WTC11 (cell line): ENCODE data around the gene GRM5.
"Not testable (repeated sequence)": the region's sequence is repeated elsewhere in the genome, so short reads cannot be mapped to it uniquely, and the experiment has no call there.

Source experiments
- CREM ChIP-seq: sonication (generic); formaldehyde crosslinking; IDR thresholded peaks from 2 replicates; pipeline ENCODE4 v1.8.1; 2022; ENCODE audit warnings: mild to moderate bottlenecking, missing genetic modification reagents, moderate library complexity
- ESRRA ChIP-seq: sonication (generic); formaldehyde crosslinking; IDR thresholded peaks from 2 replicates; pipeline ENCODE4 v1.8.1; 2022; ENCODE audit warnings: mild to moderate bottlenecking, missing genetic modification reagents, borderline replicate concordance
- FOXJ3 ChIP-seq: sonication (generic); formaldehyde crosslinking; IDR thresholded peaks from 2 replicates; pipeline ENCODE4 v1.9.0; 2021; ENCODE audit warnings: missing genetic modification reagents, mild to moderate bottlenecking, borderline replicate concordance
- MAX ChIP-seq: sonication (generic); formaldehyde crosslinking; IDR thresholded peaks from 2 replicates; pipeline ENCODE4 v1.8.0; 2022; ENCODE audit warnings: mild to moderate bottlenecking, missing genetic modification reagents
- NFE2L1 ChIP-seq: sonication (generic); formaldehyde crosslinking; IDR thresholded peaks from 2 replicates; pipeline ENCODE4 v1.8.1; 2023; ENCODE audit warnings: missing genetic modification reagents
- NR3C1 ChIP-seq: sonication (generic); formaldehyde crosslinking; conservative IDR thresholded peaks from 2 replicates; pipeline ENCODE4 v1.8.1; 2023; ENCODE audit warnings: low read depth, mild to moderate bottlenecking, missing genetic modification reagents
- ZNF121 ChIP-seq: sonication (generic); formaldehyde crosslinking; IDR thresholded peaks from 2 replicates; pipeline ENCODE4 v1.8.0; 2023; ENCODE audit warnings: missing genetic modification reagents
- TF ChIP-seq, protein P1 (sequence below): fragments of 200-600 bp; IDR thresholded peaks from 2 replicates; pipeline ENCODE4 v1.8.0; 2022; ENCODE audit warnings: antibody characterized with exemption
- TF ChIP-seq, protein P2 (sequence below): sonication (generic); formaldehyde crosslinking; IDR thresholded peaks from 2 replicates; pipeline ENCODE4 v1.8.0; 2022; ENCODE audit warnings: mild to moderate bottlenecking, missing genetic modification reagents
- TF ChIP-seq, protein P3 (sequence below): sonication (generic); formaldehyde crosslinking; IDR thresholded peaks from 2 replicates; pipeline ENCODE4 v1.8.0; 2023; ENCODE audit warnings: mild to moderate bottlenecking, missing genetic modification reagents

DNA sequence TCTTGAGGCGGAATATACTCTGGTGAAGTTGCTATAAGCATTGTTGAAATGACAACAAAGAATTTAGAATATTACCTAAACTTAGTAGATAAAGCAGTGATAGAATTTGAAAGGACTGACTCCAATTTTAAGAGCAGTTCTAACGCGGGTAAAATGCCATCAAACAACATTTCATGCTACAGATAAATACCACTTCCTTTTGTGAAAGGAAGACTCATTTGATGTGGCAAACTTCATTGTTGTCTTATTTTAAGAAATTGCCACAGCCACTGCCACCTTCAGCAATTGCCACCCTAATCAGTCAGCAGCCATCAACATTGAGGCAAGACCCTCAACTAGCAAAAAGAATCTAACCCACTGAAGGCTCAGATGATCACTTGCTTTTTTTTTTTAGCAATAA lies 220.8 kb downstream of the GRM5 start:
- TF ChIP-seq, protein P1, sequence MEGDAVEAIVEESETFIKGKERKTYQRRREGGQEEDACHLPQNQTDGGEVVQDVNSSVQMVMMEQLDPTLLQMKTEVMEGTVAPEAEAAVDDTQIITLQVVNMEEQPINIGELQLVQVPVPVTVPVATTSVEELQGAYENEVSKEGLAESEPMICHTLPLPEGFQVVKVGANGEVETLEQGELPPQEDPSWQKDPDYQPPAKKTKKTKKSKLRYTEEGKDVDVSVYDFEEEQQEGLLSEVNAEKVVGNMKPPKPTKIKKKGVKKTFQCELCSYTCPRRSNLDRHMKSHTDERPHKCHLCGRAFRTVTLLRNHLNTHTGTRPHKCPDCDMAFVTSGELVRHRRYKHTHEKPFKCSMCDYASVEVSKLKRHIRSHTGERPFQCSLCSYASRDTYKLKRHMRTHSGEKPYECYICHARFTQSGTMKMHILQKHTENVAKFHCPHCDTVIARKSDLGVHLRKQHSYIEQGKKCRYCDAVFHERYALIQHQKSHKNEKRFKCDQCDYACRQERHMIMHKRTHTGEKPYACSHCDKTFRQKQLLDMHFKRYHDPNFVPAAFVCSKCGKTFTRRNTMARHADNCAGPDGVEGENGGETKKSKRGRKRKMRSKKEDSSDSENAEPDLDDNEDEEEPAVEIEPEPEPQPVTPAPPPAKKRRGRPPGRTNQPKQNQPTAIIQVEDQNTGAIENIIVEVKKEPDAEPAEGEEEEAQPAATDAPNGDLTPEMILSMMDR, result not testable (repeated sequence)
- not testable (repeated sequence) for TF ChIP-seq NFE2L1 (CRISPR knock-in tag); MAX (CRISPR knock-in tag); ESRRA; CREM; FOXJ3 (CRISPR knock-in tag); ZNF121 (CRISPR knock-in tag); NR3C1
- TF ChIP-seq, protein P2, sequence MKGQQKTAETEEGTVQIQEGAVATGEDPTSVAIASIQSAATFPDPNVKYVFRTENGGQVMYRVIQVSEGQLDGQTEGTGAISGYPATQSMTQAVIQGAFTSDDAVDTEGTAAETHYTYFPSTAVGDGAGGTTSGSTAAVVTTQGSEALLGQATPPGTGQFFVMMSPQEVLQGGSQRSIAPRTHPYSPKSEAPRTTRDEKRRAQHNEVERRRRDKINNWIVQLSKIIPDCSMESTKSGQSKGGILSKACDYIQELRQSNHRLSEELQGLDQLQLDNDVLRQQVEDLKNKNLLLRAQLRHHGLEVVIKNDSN, result not testable (repeated sequence)
- TF ChIP-seq, protein P3, sequence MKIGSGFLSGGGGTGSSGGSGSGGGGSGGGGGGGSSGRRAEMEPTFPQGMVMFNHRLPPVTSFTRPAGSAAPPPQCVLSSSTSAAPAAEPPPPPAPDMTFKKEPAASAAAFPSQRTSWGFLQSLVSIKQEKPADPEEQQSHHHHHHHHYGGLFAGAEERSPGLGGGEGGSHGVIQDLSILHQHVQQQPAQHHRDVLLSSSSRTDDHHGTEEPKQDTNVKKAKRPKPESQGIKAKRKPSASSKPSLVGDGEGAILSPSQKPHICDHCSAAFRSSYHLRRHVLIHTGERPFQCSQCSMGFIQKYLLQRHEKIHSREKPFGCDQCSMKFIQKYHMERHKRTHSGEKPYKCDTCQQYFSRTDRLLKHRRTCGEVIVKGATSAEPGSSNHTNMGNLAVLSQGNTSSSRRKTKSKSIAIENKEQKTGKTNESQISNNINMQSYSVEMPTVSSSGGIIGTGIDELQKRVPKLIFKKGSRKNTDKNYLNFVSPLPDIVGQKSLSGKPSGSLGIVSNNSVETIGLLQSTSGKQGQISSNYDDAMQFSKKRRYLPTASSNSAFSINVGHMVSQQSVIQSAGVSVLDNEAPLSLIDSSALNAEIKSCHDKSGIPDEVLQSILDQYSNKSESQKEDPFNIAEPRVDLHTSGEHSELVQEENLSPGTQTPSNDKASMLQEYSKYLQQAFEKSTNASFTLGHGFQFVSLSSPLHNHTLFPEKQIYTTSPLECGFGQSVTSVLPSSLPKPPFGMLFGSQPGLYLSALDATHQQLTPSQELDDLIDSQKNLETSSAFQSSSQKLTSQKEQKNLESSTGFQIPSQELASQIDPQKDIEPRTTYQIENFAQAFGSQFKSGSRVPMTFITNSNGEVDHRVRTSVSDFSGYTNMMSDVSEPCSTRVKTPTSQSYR (CRISPR knock-in tag), result not testable (repeated sequence)
